K562 (cell line): ENCODE results near the gene SIGLEC7. TPM values are rescaled to one million over a fixed set of nuclear protein-coding genes. Genes with fewer than 3 reads are reported as not detected.

Experiments used
- HLTF ChIP-seq: fragments of 450-650 bp; IDR thresholded peaks from 2 replicates; pipeline ENCODE4 v1.6.1; 2016
- MGA ChIP-seq: fragments of 450-650 bp; IDR thresholded peaks from 2 replicates; pipeline ENCODE4 v1.6.1; 2016; ENCODE audit warnings: mild to moderate bottlenecking, moderate library complexity
- ZBTB33 ChIP-seq: sonication (generic); formaldehyde crosslinking; IDR thresholded peaks from 2 replicates; pipeline ENCODE4 v1.8.1; 2023; ENCODE audit warnings: mild to moderate bottlenecking, missing genetic modification reagents
- ZNF407 ChIP-seq: fragments of 450-650 bp; IDR thresholded peaks from 2 replicates; pipeline ENCODE4 v1.6.1; 2016; ENCODE audit warnings: low read depth
- polyA plus RNA-seq, 8 experiments: library from polyadenylated mRNA; depleted of rRNA in 4 of 8; stranded (reverse) in 5 of 8; unstranded in 3 of 8; fragments of >200 nt; fragmentation: Nextera tagmentation in 2 of 8; fragmentation: Illumina TruSeq in 1 of 8; extraction: Ambion mirVana in 2 of 8; extraction: Trizol in 1 of 8; gene quantifications; 2 replicates each; pipeline versions ENCODE4 v1.2.1 to v1.2.3, GENCODE V29; 2011 to 2014; ENCODE audit warnings: inconsistent platforms in 1 of 8, missing spikeins in 1 of 8
- total RNA-seq, 7 experiments: library from RNA; depleted of rRNA in 6 of 7; stranded (reverse); fragments of >200 nt in 6 of 7; fragmentation: Illumina TruSeq in 2 of 7; extraction: Trizol in 2 of 7; gene quantifications; 2 replicates each; pipeline versions ENCODE4 v1.2.1 to v1.2.3, GENCODE V29; 2011 to 2021; ENCODE audit warnings: low replicate concordance in 1 of 7

SIGLEC7 gene
- total and polyA plus RNA-seq, 9 of the 15 experiments (the other 6 are each of a cell fraction or from before 2014, with no cell fraction given): 0.10 to 0.12 TPM; not detected in 7

DNA sequence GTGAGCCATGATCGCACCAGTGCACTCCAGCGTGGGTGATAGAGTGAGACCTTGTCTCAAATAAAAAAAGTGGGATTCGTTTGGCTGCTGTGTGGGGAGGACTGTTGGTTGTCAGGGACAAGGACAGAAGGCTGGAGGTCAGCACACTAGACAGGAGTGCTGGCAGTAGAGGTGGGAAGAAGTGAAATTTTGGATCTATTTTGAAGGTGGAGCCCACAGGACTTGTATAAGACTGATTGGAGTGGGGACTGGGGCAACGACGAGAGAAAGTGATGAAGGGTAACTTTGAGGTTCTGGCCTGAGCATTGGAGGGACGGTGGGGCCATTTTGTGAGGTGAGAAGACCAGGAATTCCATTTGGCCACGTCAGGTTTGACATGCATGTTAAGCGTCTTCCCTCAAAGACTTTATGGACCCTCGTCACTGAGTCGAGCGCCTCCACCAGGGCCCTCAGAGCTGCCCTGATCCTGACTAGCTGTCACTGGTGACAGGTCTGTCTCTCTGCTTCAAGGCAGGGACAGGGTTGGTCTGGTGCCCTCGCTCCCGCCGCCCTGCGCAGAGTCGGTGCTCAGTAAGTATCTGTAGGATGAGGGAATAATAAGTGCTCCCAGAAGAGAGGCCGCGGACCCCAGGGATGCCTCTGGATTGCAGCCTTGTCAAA lies 34.6 kb upstream of the SIGLEC7 start (continued):
- TF ChIP-seq MGA (peak; percentile 56; the same call in 1 of the 2 replicates), HLTF (no peak), ZBTB33 (CRISPR knock-in tag) (0 out of 2 replicates have a peak, but pooled peaks have one; percentile 41), ZNF407 (no peak)
